ENCODE measurements around the gene GCSH.

Gene GCSH

DNA sequence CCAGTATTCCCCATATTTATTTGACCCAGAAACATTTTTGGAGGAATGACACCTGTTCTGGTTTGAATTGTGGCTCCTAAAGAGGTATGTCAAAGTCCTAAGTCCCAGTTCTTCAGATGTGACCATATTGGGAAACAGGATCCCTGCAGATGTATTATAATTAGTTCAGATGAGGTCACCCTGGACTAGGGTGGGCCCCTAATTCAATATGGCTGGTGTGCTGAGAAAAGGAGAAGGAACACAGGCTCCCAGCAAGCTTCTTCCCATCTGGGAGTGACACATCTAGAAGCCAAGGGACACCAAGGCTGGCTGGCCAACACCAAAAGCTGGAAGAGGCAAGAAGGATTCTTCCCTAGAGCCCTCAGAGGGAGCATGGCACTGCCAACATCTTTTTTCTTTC, 3.8 kb upstream of the GCSH start:
- DNase-seq: no peak

GRCh38 chr16:81097230-81097629, 1.0 kb upstream of the GCSH start:
- no peak for DNase-seq

DNA sequence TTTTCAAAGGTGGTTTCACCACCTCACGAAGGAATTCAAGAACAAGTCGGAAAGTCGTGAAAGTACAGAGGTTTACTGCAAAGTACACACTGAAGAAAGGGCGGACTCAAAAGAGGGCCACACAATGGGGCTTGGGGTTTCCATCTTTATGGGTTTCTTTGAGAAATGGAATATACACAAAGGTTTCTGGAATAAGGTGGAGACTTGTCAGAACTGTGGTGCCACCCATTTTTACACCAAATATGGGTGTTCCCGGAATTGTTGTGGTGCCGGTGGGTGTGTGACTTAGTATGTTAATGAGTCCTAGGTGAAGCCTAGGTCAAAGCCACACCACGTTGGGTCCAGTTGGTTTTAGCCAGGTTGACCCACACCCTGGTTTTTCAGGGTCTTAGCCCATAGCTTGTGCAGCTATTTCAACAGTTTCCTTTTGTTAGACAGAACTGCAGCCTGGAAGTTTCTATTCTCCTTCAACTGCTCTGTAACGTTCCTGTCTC, 567 bp upstream of the GCSH start:
- DNase-seq: no peak

GRCh38 chr16:81095653-81095952, 592 bp downstream of the GCSH start:
- DNase-seq: no peak

DNA sequence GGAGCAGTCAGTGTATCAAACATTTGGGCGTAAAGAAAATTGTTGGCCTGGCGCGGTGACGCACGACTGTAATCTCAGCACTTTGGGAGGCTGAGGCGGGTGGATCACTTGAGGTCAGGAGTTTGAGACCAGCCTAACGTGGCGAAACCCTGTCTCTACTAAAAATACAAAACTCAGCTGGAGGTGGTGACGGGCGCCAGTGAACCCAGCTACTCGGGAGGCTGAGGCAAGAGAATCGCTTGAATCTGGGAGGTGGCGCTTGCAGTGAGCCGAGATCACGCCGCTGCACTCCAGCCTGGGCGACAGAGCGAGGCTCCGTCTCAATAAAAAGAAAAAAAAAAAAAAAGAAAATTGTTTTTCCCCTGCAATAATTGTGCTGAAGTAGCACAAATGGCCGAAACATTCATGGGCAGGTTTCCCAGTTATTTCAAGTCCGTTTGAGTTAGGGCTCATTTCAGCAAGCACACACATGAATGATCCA, 1.4 kb downstream of the GCSH start:
- no peak for DNase-seq

DNA sequence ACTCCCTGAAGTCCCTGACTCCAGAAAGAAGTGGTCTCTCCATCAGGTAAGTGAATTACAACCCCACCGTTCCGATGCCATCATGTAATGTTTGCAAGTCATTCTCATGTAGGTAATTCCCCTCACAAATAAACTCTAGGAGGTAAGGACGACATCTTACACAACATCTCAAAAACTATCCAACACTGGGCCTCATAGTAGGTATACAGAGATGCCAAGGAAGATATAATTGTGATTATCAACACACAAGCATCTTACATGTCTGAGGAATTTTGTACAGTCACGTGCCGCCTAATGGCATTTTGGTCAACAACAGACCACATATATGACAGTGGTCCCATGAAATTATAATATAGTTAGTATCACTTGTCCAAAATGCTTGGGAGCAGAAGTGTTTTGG, 7.4 kb downstream of the GCSH start:
- DNase-seq: no peak

GRCh38 chr16:81081014-81081413, 15.2 kb downstream of the GCSH start:
- DNase-seq: no peak

DNA sequence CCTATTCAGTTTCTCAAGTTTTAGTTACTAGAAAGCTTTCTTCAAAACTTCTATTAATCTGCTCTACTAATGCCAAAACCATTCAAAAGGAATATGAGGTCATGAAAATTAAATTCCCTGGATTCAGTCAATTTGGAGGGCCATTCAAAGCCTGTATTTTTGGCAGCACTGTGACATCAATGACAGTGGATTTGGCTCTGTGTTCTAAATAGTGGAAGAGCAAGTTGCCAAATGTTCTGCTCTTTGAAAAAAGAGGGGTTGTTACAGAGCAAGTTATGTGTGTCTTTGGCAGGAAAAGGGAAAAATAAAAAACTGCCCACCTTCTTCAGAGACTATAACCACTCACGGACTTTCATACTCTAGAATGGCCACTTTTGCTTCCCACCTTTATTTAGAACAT, 16.0 kb downstream of the GCSH start:
- DNase-seq: no peak

DNA sequence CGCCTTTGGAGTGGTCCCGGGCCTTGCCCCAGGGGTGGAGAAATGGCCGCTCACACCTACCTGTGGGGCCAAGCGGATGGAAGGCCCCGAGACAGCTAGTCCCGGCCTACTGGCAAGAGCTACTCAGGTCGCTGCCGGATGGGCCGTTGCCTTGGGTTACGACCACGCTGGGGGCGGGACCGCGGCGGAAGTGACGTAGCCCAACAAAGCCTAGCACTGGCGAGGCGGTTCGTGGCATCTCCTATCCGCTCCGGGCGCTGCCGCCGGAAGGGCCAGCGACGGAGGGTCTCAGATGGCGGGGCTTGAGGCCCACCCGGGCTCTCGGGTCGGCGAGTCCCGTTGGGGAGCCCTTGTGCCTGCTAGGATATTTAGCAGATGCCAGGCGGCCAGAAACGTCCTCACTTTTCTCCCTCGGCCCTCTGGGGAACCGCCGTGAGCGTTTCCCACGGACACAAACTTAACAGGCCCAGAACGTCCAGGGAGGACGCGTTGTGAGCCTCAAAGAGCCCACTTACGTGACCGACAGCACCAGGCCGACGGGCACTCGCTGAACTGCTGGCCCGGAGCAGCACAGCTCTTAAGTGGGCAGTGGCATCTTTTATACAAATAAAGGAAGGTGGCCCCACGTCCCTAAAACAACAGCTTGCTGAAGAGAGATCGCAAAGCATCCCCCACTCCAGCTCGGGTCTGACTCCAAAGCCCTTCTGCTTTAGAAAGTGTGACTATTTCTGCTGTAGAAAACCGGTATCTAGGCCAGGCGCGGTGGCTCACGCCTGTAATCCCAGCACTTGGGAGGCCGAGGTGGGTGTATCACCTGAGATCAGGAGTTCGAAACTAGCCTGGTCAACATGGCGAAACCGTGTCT, 18.9 kb downstream of the GCSH start, which contains the start of gene C16orf46:
TSS of gene C16orf46 (minus strand) at position 163 of the 865 bp plus-strand sequence. CDS start 13,283 bp downstream, outside the sequence.
- DNase-seq: peak; percentile 98

DNA sequence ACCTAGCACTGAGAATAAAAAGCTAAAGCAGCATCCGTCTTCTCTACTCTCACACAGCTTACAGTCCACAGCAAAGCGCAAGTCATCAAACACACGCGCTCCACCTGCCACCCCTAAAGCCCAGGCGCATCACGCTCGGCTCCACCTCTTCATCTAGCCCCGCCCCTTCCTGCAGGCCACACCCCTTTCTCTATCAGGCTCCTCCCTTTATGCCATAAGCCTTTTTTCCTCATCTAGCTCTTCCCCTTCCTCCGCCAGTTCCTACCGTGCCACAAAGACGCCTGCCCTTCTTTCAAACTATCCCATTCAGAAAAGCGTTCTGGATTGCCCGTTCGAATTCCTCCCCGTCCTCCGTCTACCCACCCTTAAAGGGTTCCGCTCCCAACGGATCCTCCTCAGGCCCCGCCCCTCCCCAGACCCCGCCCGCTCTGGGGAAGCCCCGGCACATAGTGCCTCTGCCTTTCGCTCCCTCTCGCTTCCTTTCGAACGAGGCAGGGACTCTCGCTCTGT, 19.6 kb downstream of the GCSH start:
- DNase-seq: peak; percentile 93

- no peak for DNase-seq
Observed at GRCh38 chr16:81073560-81074330, 22.4 kb downstream of the GCSH start.

DNA sequence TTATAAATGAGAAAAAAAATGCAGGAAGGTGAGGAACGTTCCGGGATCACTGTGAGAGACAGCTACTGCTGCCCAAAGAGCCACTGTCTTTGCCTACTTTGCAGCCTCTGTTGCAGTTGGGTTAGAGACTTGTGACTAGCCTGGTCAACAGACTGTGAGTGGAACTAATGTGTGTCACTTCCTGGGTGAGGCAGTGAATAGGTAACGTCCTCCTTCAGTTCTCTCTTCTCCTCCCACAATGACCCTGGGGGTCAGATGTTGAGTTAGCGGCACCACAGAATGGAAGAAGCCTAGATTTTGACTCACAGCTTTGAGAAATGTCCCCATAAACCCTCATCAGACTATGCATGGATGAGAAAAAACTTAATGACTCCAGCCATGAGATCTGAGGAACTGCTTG, 24.4 kb downstream of the GCSH start:
- no peak for DNase-seq

DNA sequence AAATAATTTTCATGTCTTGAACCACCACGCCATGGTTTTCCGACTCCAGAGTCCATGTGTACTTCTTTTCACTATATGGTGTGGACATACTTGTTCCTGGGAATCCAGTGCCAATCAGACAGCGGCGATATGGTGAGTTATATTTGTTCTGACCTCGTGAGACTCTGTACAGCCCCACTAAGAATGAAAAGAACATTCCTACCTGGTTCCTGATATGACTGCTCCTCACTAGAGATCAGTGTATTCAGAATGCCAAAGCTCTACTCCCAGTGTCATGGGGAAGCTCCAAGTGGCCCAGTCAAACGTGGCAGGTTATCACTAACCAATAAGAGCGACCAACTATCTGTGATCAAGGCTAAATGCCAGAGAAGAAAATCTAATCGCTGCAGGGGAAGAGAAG, 25.2 kb downstream of the GCSH start:
- no peak for DNase-seq

DNA sequence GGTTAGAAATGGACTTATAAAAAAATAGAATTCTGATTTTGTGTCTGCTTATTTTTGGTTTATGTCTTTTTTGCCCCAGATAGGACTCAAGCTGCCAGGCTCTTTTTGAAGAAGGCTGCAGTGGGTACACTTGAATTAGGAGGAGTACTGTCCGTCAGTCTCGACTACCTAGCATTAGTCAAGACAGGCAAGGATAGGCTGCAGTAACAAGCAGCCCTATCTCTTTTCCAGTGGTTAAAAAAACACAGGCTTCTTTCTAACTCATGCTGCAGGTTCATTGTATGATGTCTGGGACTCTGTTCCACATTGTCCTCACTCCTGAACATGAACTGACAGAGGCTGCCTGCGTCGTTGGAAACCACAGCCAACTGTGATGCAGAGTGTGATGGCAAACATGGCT, 27.1 kb downstream of the GCSH start:
- no peak for DNase-seq

GRCh38 chr16:81067166-81067565, 29.0 kb downstream of the GCSH start:
- DNase-seq: no peak

DNA sequence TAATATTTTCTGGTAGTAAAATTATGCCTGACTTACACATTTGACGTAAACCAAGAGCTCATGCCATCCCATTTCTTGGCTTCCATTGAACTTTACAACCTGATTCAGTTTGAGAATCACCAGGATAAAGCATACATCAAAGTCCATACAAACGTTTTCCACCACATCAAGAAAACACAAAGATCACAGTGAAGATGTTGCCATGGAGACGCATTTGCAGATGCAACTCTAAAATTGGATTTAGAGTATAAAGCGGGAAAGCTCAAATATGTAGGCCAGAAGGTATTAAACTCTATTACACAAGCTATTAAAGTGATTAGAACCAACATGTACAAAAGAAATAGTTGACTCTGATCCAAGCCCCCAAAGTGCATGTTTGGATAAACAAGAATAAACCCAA, 29.5 kb downstream of the GCSH start:
- DNase-seq: no peak

DNA sequence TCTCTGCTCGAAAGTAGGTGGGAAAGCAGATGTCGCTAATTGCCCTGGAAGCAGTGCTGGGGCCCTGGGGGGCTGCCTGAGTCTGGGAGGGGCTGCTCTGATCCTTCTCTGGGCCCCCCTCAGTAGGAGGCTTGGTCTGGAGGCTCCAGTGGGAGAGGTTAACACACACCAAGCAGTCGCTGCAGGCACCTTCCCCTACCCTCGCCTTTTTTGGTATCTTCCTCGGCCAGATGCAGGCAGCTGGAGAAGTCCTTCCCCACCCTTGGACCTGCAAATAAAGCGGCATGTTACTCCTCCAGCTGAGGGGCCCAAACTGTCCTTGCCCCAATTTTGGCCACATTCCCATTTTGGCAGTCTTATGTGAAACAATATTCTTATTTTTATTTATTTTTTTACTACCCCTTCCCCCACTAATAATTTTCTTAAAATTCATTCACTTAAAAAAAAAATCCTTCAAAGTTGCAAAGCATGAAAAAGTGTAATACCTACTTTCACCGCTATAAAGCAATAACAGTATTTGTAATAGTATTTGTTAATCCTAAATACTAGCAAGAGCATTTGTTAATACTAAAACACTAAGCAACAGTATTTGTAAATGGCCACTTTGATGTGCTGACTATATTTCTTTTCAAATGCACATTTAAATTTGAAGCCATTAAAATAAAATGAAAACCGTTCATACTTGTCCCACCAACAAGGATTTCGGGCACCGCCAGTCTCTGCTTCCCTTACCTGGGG, 34.2 kb downstream of the GCSH start:
- no peak for DNase-seq

DNA sequence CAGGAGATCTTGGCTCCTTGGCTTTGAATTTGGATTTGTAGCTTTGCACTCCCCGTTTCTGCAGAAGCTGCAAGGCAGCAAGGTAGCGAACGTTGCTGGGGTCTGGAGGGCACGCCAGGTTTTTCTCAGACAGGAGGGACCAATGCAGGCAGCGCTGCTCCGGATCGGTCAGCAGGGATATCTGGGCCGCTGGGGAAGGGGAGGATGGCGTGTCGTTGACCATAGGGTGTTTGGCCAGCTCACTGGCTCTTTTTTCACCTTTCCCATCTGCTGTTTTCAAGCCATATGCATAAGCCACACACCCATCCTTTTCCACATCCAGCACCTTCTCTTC, 34.9 kb downstream of the GCSH start:
- DNase-seq: no peak

DNA sequence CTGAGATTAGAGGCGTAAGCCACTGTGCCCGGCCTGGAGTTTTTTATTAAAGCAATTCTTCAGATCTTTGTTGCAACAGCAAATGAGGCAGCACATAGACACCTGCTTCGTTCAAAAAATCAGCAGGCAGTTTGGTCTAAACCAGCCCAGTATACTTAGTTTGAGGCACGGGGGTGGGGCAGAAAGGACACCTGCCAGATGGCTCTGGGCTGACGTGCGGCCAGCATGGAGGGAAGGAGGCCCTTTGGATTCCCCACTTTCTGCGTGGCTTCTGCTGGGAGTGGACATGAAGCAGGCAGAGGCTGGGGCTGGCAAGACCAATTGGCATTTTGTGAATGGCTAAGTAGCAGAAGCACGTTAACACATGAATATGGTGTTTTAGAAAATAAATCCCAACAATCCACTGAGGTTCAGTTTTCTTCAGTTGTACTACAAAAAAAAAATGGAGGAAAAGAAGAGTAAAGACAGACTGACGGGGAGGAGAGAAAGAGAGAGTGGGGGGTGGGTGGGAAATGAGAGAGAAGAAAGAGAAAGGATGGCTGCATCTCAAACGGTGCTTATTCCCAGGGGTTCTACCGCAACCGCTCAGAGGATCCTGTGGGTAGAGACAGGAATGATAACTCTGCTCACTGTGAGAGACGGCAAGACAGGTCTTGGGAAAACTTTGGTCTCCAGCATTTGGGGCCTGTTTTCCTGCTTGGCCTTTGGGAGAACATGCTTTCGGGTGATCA, 35.5 kb downstream of the GCSH start:
- DNase-seq: no peak

DNA sequence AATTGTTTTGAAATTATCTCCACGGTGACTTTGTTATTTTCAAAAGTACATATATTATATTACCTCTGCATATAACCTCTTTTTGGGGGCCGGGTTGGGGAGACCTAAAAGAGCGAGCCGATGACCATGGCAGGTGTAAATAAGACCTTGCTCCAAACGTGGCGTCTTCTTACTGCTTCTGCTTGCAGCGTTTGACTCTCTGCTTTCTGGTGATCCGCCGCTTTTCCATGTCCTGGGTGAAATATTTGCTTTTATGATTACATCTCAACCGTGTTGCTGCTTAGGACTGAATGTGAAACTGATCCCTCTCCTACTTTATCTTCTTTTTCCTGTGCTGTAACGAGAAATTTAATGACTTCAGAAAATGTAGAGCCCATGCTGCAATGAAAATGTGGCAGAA, 42.4 kb downstream of the GCSH start:
- no peak for DNase-seq

DNA sequence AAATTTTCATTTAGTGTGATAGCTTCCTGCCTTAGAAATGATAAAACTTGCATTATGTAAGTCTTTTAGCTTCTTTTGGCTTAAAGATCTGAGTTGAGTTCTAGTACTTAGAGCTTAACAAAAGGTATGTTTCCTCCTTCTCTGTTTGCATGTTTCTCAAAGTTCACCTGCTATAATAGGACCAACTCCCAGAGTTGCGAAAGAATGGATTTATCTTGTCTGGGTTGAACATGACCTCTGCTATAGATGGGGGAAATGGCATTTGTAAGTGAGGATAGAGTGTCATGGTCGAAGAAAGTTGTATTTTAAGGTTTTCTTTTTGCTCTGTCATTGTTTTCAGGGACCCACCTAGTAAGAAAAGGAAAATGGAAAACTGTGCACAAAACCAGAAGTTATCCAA, 53.4 kb downstream of the GCSH start:
- no peak for DNase-seq

DNA sequence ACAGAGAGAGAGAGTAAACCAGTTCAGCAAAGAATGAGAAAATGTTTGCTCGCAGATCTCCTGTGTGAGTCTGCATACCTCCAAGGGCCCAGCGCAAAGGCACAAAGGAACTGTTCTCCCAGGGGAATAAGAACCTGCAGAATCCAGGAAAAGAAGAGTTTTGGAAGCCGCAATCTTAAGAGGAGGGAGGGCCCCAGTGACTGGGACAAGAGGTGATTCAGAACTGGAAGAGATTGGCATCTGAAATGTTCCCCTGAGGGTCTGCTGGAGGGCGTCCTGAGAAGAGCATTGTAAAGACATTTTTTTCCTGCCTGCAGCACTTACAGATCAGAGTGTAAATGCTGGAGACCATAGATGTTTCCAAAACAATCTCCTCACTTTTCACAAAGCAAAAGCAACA, 54.5 kb downstream of the GCSH start:
- DNase-seq: no peak

DNA sequence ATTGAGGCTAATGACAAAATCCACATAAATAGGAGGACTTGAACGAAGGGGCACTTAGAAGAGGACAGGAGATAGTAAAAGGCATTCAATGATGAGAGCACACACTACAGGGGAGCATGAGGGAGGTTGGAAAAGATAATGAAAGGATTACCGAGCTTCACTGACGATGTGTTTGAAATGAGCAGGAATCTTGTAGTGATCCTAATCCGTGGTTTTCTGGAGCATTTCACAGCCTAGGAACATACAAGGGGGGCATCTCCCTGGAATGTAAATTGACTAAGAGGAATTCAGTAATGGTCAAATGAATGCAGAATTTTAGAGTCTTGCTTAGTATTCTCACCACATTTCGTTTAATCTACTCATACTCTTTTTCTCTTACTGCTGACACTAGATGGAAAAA, 55.4 kb downstream of the GCSH start:
- no peak for DNase-seq

Measured in activated CD4-positive, alpha-beta T cell treated with anti-CD3 and anti-CD28 coated beads for 48 hours (primary cell).